IMR-90 (cell line): Measurements from ENCODE around the gene PIP5K1C.

Experiments used
- BHLHE40 ChIP-seq: fragments of 150-350 bp; IDR thresholded peaks from 2 replicates; pipeline ENCODE4 v1.6.1; 2016; ENCODE audit warnings: mild to moderate bottlenecking, low read depth, low read length
- CEBPB ChIP-seq: IDR thresholded peaks from 2 replicates; pipeline ENCODE4 v1.6.1; 2012; ENCODE audit warnings: low read depth, low read length, improper control_type of control experiment
- CTCF ChIP-seq: conservative IDR thresholded peaks from 2 replicates; pipeline ENCODE4 v1.5.1; 2012; ENCODE audit warnings: mild to moderate bottlenecking, low read depth, low read length, improper control_type of control experiment
- ELK1 ChIP-seq: fragments of 150-350 bp; IDR thresholded peaks from 2 replicates; pipeline ENCODE4 v1.6.1; 2016; ENCODE audit warnings: low read depth, mild to moderate bottlenecking, low read length, moderate library complexity, borderline replicate concordance
- NFE2L2 ChIP-seq: fragments of 150-350 bp; IDR thresholded peaks from 2 replicates; pipeline ENCODE4 v1.6.1; 2016; ENCODE audit warnings: low read depth, mild to moderate bottlenecking, low read length
- POLR2A ChIP-seq: IDR thresholded peaks from 2 replicates; pipeline ENCODE4 v1.6.1; 2012; ENCODE audit warnings: mild to moderate bottlenecking, low read depth, low read length
- RAD21 ChIP-seq: IDR thresholded peaks from 2 replicates; pipeline ENCODE4 v1.6.1; 2012; ENCODE audit warnings: low read length, improper control_type of control experiment
- RFX5 ChIP-seq: IDR thresholded peaks from 2 replicates; pipeline ENCODE4 v1.8.0; 2012; ENCODE audit warnings: low read depth, mild to moderate bottlenecking, low read length, moderate library complexity

DNA sequence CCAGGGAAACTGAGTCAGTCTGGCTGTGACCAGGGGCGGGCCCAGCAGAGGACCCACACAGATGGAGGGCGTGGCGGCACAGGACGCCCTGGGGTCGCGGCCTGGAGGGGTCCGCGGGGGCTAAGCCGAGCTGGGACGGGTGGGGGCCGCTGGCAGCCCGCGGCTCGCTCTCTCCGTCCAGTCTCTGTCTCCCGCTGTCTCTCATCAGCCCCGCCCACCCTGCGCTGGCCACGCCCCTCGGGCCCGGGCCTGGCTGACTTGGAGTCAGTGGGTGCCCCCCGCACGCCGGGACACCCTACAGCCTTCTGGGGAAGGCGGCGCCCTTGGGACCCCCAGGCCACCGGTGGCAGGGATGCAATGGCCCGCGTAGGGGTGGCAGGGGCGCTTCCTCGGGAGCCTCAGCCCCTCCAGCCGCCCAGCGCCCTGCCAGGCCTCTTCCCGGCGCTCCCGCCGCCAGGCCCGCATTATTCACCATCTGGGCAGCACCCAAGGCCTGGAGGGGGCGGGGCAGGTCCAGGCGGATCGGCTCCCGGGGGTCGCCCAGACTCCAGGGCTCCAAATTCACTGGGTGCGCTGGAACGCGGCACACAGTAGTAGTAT lies 93.5 kb downstream of the PIP5K1C start, which contains the start of gene TBXA2R:
- TF ChIP-seq CEBPB (no peak), RFX5 (no peak), ELK1 (no peak), CTCF (no peak), RAD21 (no peak), POLR2A (no peak), BHLHE40 (no peak), NFE2L2 (no peak)
